ENCODE measurements around the gene CLSTN2. TPM values are rescaled to one million over a fixed set of nuclear protein-coding genes. Genes with fewer than 3 reads are reported as not detected.

The CLSTN2 gene
- total RNA-seq, 4 donors from 2014 or later, result 13.4 to 21.3 (median 19.4) TPM

GRCh38 chr3:140270329-140270728, 335.3 kb downstream of the CLSTN2 start:
- no peak for DNase-seq (ENCODE audit: low spot score in 2 of 2)
- 93% methylated on average over 3 of the region's 3 CpGs for WGBS, 2 donors
- Histone ChIP-seq H3K4me3 (no peak overlapping the region), H3K9me3 (no peaks in the 10 kb centered on the region), H3K27ac (no peak overlapping the region), H3K36me3 (no peaks in the 10 kb centered on the region), H3K27me3 (no peaks in the 10 kb centered on the region), H3K4me1 (no peaks in the 10 kb centered on the region)
- TF ChIP-seq CTCF (IDR thresholded peaks at IDR 0.05), result no peak
- TF ChIP-seq POLR2A (IDR thresholded peaks at IDR 0.05), result no peak
- TF ChIP-seq EP300 (IDR thresholded peaks at IDR 0.05), result no peak

GRCh38 chr3:140273542-140274195, 338.7 kb downstream of the CLSTN2 start:
- Histone ChIP-seq H3K4me1 (no peaks in the 10 kb centered on the region), H3K27me3 (no peaks in the 10 kb centered on the region), H3K4me3 (no peak overlapping the region), H3K9me3 (no peaks in the 10 kb centered on the region), H3K36me3 (no peaks in the 10 kb centered on the region), H3K27ac (no peak overlapping the region)
- 80 to 81% methylated on average over 5 of the region's 5 CpGs for WGBS, 2 donors
- no peak for DNase-seq (ENCODE audit: low spot score in 2 of 2)
- no peak for TF ChIP-seq EP300 (IDR thresholded peaks at IDR 0.05)
- TF ChIP-seq POLR2A (IDR thresholded peaks at IDR 0.05), result no peak
- no peak for TF ChIP-seq CTCF (IDR thresholded peaks at IDR 0.05)

GRCh38 chr3:140274429-140274828, 339.4 kb downstream of the CLSTN2 start:
- Histone ChIP-seq H3K27ac (no peak overlapping the region), H3K9me3 (no peaks in the 10 kb centered on the region), H3K27me3 (no peaks in the 10 kb centered on the region), H3K4me3 (no peak overlapping the region), H3K36me3 (no peaks in the 10 kb centered on the region), H3K4me1 (no peaks in the 10 kb centered on the region)
- DNase-seq (ENCODE audit: low spot score in 2 of 2), result no peak
- TF ChIP-seq EP300 (IDR thresholded peaks at IDR 0.05), result no peak
- no peak for TF ChIP-seq CTCF (IDR thresholded peaks at IDR 0.05)
- no peak for TF ChIP-seq POLR2A (IDR thresholded peaks at IDR 0.05)
- WGBS, 2 donors, result 83 to 97% methylated on average over 5 of the region's 5 CpGs

- Histone ChIP-seq H3K9me3 (no peaks in the 10 kb centered on the region), H3K36me3 (no peaks in the 10 kb centered on the region), H3K27me3 (no peaks in the 10 kb centered on the region), H3K27ac (no peak overlapping the region), H3K4me3 (no peak overlapping the region), H3K4me1 (no peaks in the 10 kb centered on the region)
- WGBS, 2 donors, result 53 to 68% methylated on average over 3 of the region's 3 CpGs
- no peak for DNase-seq (ENCODE audit: low spot score in 2 of 2)
- TF ChIP-seq CTCF (IDR thresholded peaks at IDR 0.05), result no peak
- TF ChIP-seq POLR2A (IDR thresholded peaks at IDR 0.05), result no peak
- TF ChIP-seq EP300 (IDR thresholded peaks at IDR 0.05), result no peak
Measured at GRCh38 chr3:140276703-140277102, 341.7 kb downstream of the CLSTN2 start.

GRCh38 chr3:140277886-140278285, 342.9 kb downstream of the CLSTN2 start:
- H3K9me3 ChIP-seq, result no peaks in the 10 kb centered on the region
- H3K4me3 ChIP-seq, result no peak overlapping the region
- no peak for DNase-seq (ENCODE audit: low spot score in 2 of 2)
- H3K27me3 ChIP-seq, result no peaks in the 10 kb centered on the region
- H3K27ac ChIP-seq, result no peak overlapping the region
- TF ChIP-seq EP300 (IDR thresholded peaks at IDR 0.05) (no peak), POLR2A (IDR thresholded peaks at IDR 0.05) (no peak), CTCF (IDR thresholded peaks at IDR 0.05) (no peak)
- 91 to 93% methylated on average over 4 of the region's 4 CpGs for WGBS, 2 donors
- H3K36me3 ChIP-seq, result no peaks in the 10 kb centered on the region
- no peaks in the 10 kb centered on the region for H3K4me1 ChIP-seq

All from tibial nerve (tissue), 4 donors.